Motor neuron (in vitro differentiated cells): ENCODE data around the gene DLG2. TPM values are rescaled to one million over a fixed set of nuclear protein-coding genes. Genes with fewer than 3 reads are reported as not detected.

Experiments
- ATAC-seq, 8 experiments: fragments of 200-7000 bp; cut with Tn5 transposase; replicated peaks in 6 of 8; 2 replicates each; pipeline ENCODE4 v1.8.0; 2021; ENCODE audit warnings: mild to moderate bottlenecking in 8 of 8, moderate library complexity in 8 of 8
- H3K27ac ChIP-seq, 2 donors: fragments of 250-450 bp; sonication (Bioruptor Pico); 2 replicates each; pipeline ENCODE4 v1.9.0; 2021; ENCODE audit warnings: antibody characterized with exemption in 2 of 2, mild to moderate bottlenecking in 2 of 2, moderate library complexity in 1 of 2
- H3K4me1 ChIP-seq, 2 donors: fragments of 250-450 bp; sonication (Bioruptor Pico); replicated peaks in 1 of 2; 2 replicates each; pipeline ENCODE4 v1.6.1; 2021; ENCODE audit warnings: antibody characterized with exemption in 2 of 2, mild to moderate bottlenecking in 2 of 2, moderate library complexity in 1 of 2
- H3K4me3 ChIP-seq, 5 donors: fragments of 250-450 bp; sonication (Bioruptor Pico); 2 replicates each; pipeline ENCODE4 v1.9.0; 2021; ENCODE audit warnings: antibody characterized with exemption in 5 of 5, mild to moderate bottlenecking in 5 of 5, moderate library complexity in 4 of 5
- WGBS, 10 experiments: fragments of 450-650 bp; shearing (Covaris generic); methylation state at CpG; one replicate each; pipeline ENCODE4 v1.0.0; 2022; 5-methylcytosine and 5-hydroxymethylcytosine counted together
- in situ Hi-C, 9 experiments: fragments of 400-800 bp; cut with MboI; loops; one replicate each; pipeline ENCODE4 v1.15.0; 2021; ENCODE audit warnings: low sequenced_read_pairs in 9 of 9, low pct_unique_long_range_greater_than_20kb in 2 of 9; ENCODE audit not compliant: unreplicated experiment in 9 of 9
- total RNA-seq, 8 experiments: library from RNA; unstranded; fragments of 300-600 nt; gene quantifications; 2 replicates each; pipeline versions ENCODE4 v1.2.3 to v1.2.4, GENCODE V29; 2022

DLG2 gene
- total RNA-seq, 8 experiments from 2014 or later, result 1.3 to 17.5 (median 6.5) TPM

GRCh38 chr11:83677730-83678129 is 1949.4 kb downstream of the DLG2 start:
- in situ Hi-C loops, result no loop called here
- Histone ChIP-seq H3K27ac (no peak overlapping the region), H3K4me1 (peaks cover 13 to 22% of the 10 kb centered on the region in 2 donors), H3K4me3 (no peak overlapping the region)
- 40 to 100% (median 93%) methylated on average over 1 of the region's 1 CpG; no CpG with 5 or more reads in 4 of the 10 experiments for WGBS, 10 experiments
- no peak for ATAC-seq

- H3K4me1 ChIP-seq, result peaks cover under 1 to 6% of the 10 kb centered on the region in 2 donors
- no peak for ATAC-seq
- in situ Hi-C loops, result no loop called here
- H3K4me3 ChIP-seq, result no peak overlapping the region
- no peak overlapping the region for H3K27ac ChIP-seq
Observed at GRCh38 chr11:83676056-83676601, 1951.0 kb downstream of the DLG2 start.

GRCh38 chr11:83674102-83674896 is 1952.8 kb downstream of the DLG2 start:
- H3K4me3 ChIP-seq, result no peak overlapping the region
- no peak overlapping the region for H3K27ac ChIP-seq
- in situ Hi-C loops, result no loop called here
- no peaks in the 10 kb centered on the region for H3K4me1 ChIP-seq
- WGBS, 10 experiments, result 29 to 100% (median 83%) methylated on average over 1 of the region's 1 CpG; no CpG with 5 or more reads in 2 of the 10 experiments
- ATAC-seq, result no peak

GRCh38 chr11:83671289-83671688 is 1955.9 kb downstream of the DLG2 start:
- peak in 1 of 8 experiments; percentile 40 for ATAC-seq
- Histone ChIP-seq H3K4me3 (no peak overlapping the region), H3K27ac (no peak overlapping the region), H3K4me1 (no peaks in the 10 kb centered on the region)
- in situ Hi-C loops, result no loop called here
- 20 to 100% (median 80%) methylated on average over 1 to 2 of the region's 2 CpGs; no CpG with 5 or more reads in 1 of the 10 experiments for WGBS, 10 experiments

GRCh38 chr11:83666149-83666548 is 1961.0 kb downstream of the DLG2 start:
- 80 to 100% (median 87%) methylated on average over 1 to 3 of the region's 4 CpGs; no CpG with 5 or more reads in 2 of the 10 experiments for WGBS, 10 experiments
- Histone ChIP-seq H3K4me1 (peaks cover 0 to 6% of the 10 kb centered on the region in 2 donors), H3K27ac (no peak overlapping the region), H3K4me3 (no peak overlapping the region)
- ATAC-seq, result no peak
- in situ Hi-C loops, result no loop called here

GRCh38 chr11:83663988-83664387 is 1963.2 kb downstream of the DLG2 start:
- WGBS, 10 experiments, result 84 to 100% (median 100%) methylated on average over 1 to 4 of the region's 4 CpGs; no CpG with 5 or more reads in 4 of the 10 experiments
- Histone ChIP-seq H3K4me3 (no peak overlapping the region), H3K27ac (no peak overlapping the region), H3K4me1 (peaks cover 0 to 11% of the 10 kb centered on the region in 2 donors)
- in situ Hi-C loops, result no loop called here
- no peak for ATAC-seq

- 20 to 100% (median 70%) methylated on average over 1 to 3 of the region's 3 CpGs; no CpG with 5 or more reads in 2 of the 10 experiments for WGBS, 10 experiments
- peak in 1 of 8 experiments; percentile 39 for ATAC-seq
- in situ Hi-C loops, result no loop called here
- Histone ChIP-seq H3K4me1 (peaks cover 0 to 11% of the 10 kb centered on the region in 2 donors), H3K4me3 (no peak overlapping the region), H3K27ac (no peak overlapping the region)
Observed at GRCh38 chr11:83663446-83663845, 1963.7 kb downstream of the DLG2 start.

- ATAC-seq, result no peak
- Histone ChIP-seq H3K27ac (no peak overlapping the region), H3K4me3 (no peak overlapping the region), H3K4me1 (peaks cover 0 to 11% of the 10 kb centered on the region in 2 donors)
- 40 to 100% (median 93%) methylated on average over 1 of the region's 1 CpG; no CpG with 5 or more reads in 2 of the 10 experiments for WGBS, 10 experiments
- in situ Hi-C loops, result no loop called here
Observed at GRCh38 chr11:83662494-83662893, 1964.7 kb downstream of the DLG2 start.

GRCh38 chr11:83661491-83662350 is 1965.4 kb downstream of the DLG2 start:
- H3K4me1 ChIP-seq, result peaks cover 0 to 11% of the 10 kb centered on the region in 2 donors
- WGBS, 10 experiments, result 43 to 93% (median 82%) methylated on average over 1 to 4 of the region's 4 CpGs; no CpG with 5 or more reads in 2 of the 10 experiments
- H3K4me3 ChIP-seq, result no peak overlapping the region
- ATAC-seq, result peak in 2 of 8 experiments; percentile 69 to 71
- H3K27ac ChIP-seq, result no peak overlapping the region
- in situ Hi-C loops, result no loop called here

GRCh38 chr11:83659466-83659865 is 1967.7 kb downstream of the DLG2 start:
- 40 to 100% (median 83%) methylated on average over 1 of the region's 1 CpG; no CpG with 5 or more reads in 5 of the 10 experiments for WGBS, 10 experiments
- in situ Hi-C loops, result no loop called here
- Histone ChIP-seq H3K4me1 (peaks cover 0 to 11% of the 10 kb centered on the region in 2 donors), H3K27ac (no peak overlapping the region), H3K4me3 (no peak overlapping the region)
- peak in 1 of 8 experiments; percentile 31 for ATAC-seq

- WGBS, 10 experiments, result 46 to 100% (median 68%) methylated on average over 1 to 4 of the region's 4 CpGs; no CpG with 5 or more reads in 2 of the 10 experiments
- no peak overlapping the region for H3K27ac ChIP-seq
- in situ Hi-C loops, result no loop called here
Observed at GRCh38 chr11:83656796-83657330, 1970.3 kb downstream of the DLG2 start.

GRCh38 chr11:83655976-83656375 is 1971.2 kb downstream of the DLG2 start:
- no peak for ATAC-seq
- WGBS, 10 experiments, result 83 to 100% (median 96%) methylated on average over 1 to 2 of the region's 3 CpGs; no CpG with 5 or more reads in 6 of the 10 experiments
- in situ Hi-C loops, result no loop called here
- Histone ChIP-seq H3K27ac (no peak overlapping the region), H3K4me1 (peaks cover 0 to 6% of the 10 kb centered on the region in 2 donors), H3K4me3 (no peak overlapping the region)

More at GRCh38 chr11:83656796-83657330, 1970.3 kb downstream of the DLG2 start:
- H3K4me3 ChIP-seq, result no peak overlapping the region
- H3K4me1 ChIP-seq, result peaks cover 0 to 14% of the 10 kb centered on the region in 2 donors
- no peak for ATAC-seq
